UCSD-AML1 (cell line): Measurements from ENCODE around the gene NGDN.

Source experiments
- DNase-seq: peaks from one replicate; lab custom pipeline; 2025; ENCODE audit not compliant: unreplicated experiment; lab: John Stamatoyannopoulos, UW

The NGDN gene

GRCh38 chr14:23469127-23469905, at the start of gene NGDN:
Gene NGDN, plus strand, starts transcription at chr14:23469703. Its CDS starts 13 bp downstream, at chr14:23469716.
- DNase-seq: peak; percentile 83

- DNase-seq: no peak
Observed at GRCh38 chr14:23421594-23421993, 47.9 kb upstream of the NGDN start.

- no peak for DNase-seq
Observed at GRCh38 chr14:23423657-23424056, 45.8 kb upstream of the NGDN start.

- no peak for DNase-seq
Observed at GRCh38 chr14:23425169-23425568, 44.3 kb upstream of the NGDN start.

- peak; percentile 59 for DNase-seq
Observed at GRCh38 chr14:23425798-23426197, 43.7 kb upstream of the NGDN start.

GRCh38 chr14:23428686-23429495, 40.6 kb upstream of the NGDN start:
- DNase-seq: no peak

- DNase-seq: no peak
Observed at GRCh38 chr14:23430016-23430722, 39.3 kb upstream of the NGDN start.

GRCh38 chr14:23430723-23431085, 38.8 kb upstream of the NGDN start:
- no peak for DNase-seq

- no peak for DNase-seq
Observed at GRCh38 chr14:23431486-23431885, 38.0 kb upstream of the NGDN start.

GRCh38 chr14:23432102-23432925, 37.2 kb upstream of the NGDN start:
- no peak for DNase-seq

GRCh38 chr14:23432946-23433345, 36.6 kb upstream of the NGDN start:
- no peak for DNase-seq

- DNase-seq: no peak
Observed at GRCh38 chr14:23433457-23433856, 36.0 kb upstream of the NGDN start.

- DNase-seq: no peak
Observed at GRCh38 chr14:23434488-23435222, 34.8 kb upstream of the NGDN start.

GRCh38 chr14:23435543-23436326, 33.8 kb upstream of the NGDN start, which contains the start of gene MYH7:
Gene MYH7, minus strand, starts transcription at chr14:23435660. Its CDS starts 1,928 bp downstream, at chr14:23433732.
- DNase-seq: no peak

- no peak for DNase-seq
Observed at GRCh38 chr14:23436327-23437132, 33.0 kb upstream of the NGDN start.

GRCh38 chr14:23437133-23438100, 32.1 kb upstream of the NGDN start:
- DNase-seq: no peak
